Upper lobe of left lung (tissue), 4 donors: ENCODE data around the gene DHX29.
A peak's percentile ranks its signal among the peaks of the same experiment; 100 is the strongest.

Experiments used
- CTCF ChIP-seq, 6 experiments: fragments of 450-650 bp in 4 of 6; fragments of 200-600 bp in 2 of 6; sonication (generic) in 2 of 6; IDR thresholded peaks; one replicate each; pipeline ENCODE4 v1.5.1; 2016 to 2019; ENCODE audit warnings: antibody characterized with exemption in 6 of 6
- EP300 ChIP-seq, 4 donors: sonication (generic); formaldehyde crosslinking; IDR thresholded peaks; one replicate each; pipeline ENCODE4 v1.5.1; 2017; ENCODE audit warnings: antibody characterized with exemption in 4 of 4, control low read depth in 2 of 4
- POLR2A ChIP-seq, 4 donors: fragments of 450-650 bp; IDR thresholded peaks; one replicate each; pipeline ENCODE4 v1.5.1; 2016 to 2017; ENCODE audit warnings: antibody characterized with exemption in 4 of 4, mild to moderate bottlenecking in 2 of 4

- TF ChIP-seq CTCF (IDR thresholded peaks at IDR 0.05): no peak
- TF ChIP-seq POLR2A (IDR thresholded peaks at IDR 0.05): no peak
- peak in 1 of 4 donors; percentile 27 for TF ChIP-seq EP300 (IDR thresholded peaks at IDR 0.05)
Observed at GRCh38 chr5:55218967-55219366, 88.5 kb downstream of the DHX29 start.
